IPS-20b (cell line): Measurements from ENCODE around the gene PLA2G4D.

ENCODE experiments used
- H3K27ac ChIP-seq: one replicate; pipeline ENCODE4 v1.5.1; 2013; ENCODE audit warnings: low read length
- H3K27me3 ChIP-seq: 2 replicates; pipeline ENCODE4 v1.6.1; 2013; ENCODE audit warnings: mild to moderate bottlenecking, low read length, inconsistent platforms; ENCODE audit not compliant: insufficient read depth
- H3K36me3 ChIP-seq: 2 replicates; pipeline ENCODE4 v1.6.1; 2013; ENCODE audit warnings: low read depth, mild to moderate bottlenecking, inconsistent platforms, low read length, moderate library complexity; ENCODE audit not compliant: insufficient read depth
- H3K4me1 ChIP-seq: 2 replicates; pipeline ENCODE4 v1.6.1; 2013; ENCODE audit warnings: mild to moderate bottlenecking, control low read depth, inconsistent platforms, low read length, moderate library complexity; ENCODE audit not compliant: insufficient read depth
- H3K4me3 ChIP-seq: 2 replicates; pipeline ENCODE4 v1.5.1; 2013; ENCODE audit warnings: mild to moderate bottlenecking, low read length, inconsistent platforms
- H3K9ac ChIP-seq: 2 replicates; pipeline ENCODE4 v1.6.1; 2013; ENCODE audit warnings: low read depth, mild to moderate bottlenecking, inconsistent platforms, low read length, moderate library complexity
- H3K9me3 ChIP-seq: 2 replicates; pipeline ENCODE4 v1.6.1; 2013; ENCODE audit warnings: mild to moderate bottlenecking, low read depth, low read length, inconsistent platforms; ENCODE audit not compliant: insufficient read depth

PLA2G4D gene

DNA sequence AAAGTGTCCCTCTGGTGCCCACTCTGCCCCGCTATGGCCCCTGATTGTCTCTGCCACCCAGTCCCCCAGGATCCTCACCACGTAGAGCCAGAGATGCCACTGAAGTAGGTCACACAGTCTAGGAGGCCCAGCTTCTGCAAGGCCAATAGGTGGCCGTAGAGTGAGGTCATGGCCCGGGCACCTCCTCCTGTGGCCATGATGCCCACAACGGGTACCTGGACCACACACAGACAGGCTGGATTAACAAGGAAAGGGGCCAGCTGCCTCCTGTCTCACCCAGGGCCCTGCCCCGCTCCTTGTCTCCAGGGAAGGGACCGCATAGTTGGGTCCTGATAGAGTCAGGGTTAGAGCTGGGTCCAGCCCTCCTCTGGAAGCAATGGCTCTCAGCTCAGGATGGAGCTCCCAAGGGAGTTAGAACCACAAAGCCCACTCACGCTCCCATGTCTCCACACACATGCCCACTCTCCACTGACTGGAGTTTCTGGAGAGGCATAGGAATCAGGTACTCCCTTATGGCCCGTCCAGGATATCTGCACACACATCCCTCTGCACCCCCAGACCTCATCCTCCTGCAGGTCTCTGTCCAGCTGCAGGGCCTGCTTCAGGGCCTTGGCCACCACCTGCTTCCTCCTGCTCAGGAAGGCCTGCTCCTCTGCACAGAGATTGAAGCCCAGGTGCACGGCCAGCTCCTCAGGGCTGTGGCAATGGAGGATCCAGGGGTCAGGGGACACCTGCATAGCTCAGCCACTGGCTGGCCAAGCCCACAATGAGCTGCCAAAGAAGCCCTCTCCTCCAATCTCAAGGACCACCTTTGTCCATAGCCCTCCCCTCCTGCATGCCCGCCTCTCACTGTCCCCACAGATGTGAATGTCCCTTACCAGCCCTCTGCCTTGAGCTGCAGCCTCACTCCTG is 13.2 kb downstream of the PLA2G4D start:
- no peak overlapping the region for H3K9ac ChIP-seq
- no peaks in the 10 kb centered on the region for H3K36me3 ChIP-seq
- H3K4me1 ChIP-seq: peaks cover 8% of the 10 kb centered on the region; the same call in 1 of the 2 replicates
- no peak overlapping the region for H3K27ac ChIP-seq
- H3K27me3 ChIP-seq: no peaks in the 10 kb centered on the region
- no peak overlapping the region for H3K4me3 ChIP-seq
- no peaks in the 10 kb centered on the region for H3K9me3 ChIP-seq

DNA sequence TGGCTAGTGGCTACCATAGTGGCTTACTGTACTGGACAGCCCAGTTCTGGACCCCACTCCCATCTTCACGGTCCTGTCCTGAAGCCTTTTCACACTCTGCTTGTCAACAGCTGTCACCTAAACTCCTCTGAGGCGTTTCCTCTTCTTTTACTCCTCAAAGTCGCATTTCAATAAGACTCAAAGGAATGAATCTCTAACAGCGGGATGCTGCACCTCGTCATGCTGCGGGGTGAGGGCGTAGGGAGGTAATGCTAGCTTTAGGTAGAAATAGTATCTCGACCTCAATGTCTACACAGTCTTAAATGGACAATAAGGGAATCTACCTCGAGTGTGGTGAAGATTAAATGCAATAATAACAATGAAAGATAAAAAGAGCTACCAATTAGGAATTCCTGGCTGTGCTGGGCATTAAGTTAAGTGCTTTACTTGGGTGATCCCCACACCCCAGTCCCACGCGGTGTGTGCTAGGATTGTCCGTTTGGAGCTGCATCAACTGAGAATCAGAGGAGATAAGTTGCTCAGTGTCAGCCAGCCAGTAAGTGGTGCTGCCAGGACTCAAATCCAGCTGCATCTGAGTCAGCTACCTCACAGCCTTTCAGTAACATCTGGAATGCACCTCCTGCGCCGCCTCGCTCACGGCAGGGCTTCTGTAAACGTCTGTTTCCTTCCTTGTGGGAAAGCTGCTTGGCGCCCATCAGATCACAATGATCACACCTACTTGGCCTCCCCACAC is 14.0 kb downstream of the PLA2G4D start:
- H3K4me1 ChIP-seq: peaks cover 8% of the 10 kb centered on the region; the same call in 1 of the 2 replicates
- H3K27me3 ChIP-seq: no peaks in the 10 kb centered on the region
- no peaks in the 10 kb centered on the region for H3K36me3 ChIP-seq

DNA sequence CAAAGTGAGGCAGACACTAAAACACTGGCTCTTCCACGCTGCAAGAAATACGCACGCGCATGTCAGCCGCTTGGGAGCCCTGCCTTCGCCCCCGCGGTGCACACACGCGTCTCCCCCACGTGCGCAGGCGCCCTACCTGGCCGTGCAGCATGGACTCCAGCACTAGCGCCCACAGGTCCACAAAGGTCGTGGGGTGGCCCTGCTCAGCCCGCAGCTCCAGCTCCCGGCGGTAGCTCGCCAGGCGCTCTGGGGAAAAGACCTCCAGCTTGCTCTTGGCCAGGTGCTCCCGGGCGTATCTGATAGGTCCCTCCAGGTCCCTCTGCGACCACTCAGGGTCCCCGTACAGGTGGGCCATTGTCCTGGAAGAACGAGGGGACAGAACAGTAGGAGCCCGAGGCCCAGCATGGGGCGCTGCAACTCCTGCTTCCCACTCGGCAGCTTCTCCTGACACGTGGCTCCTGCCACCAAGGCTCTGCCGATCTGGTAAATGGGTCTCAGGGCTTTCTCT is 14.9 kb downstream of the PLA2G4D start:
- Histone ChIP-seq H3K27ac (no peak overlapping the region), H3K27me3 (no peaks in the 10 kb centered on the region), H3K4me1 (peaks cover 8% of the 10 kb centered on the region; the same call in 1 of the 2 replicates), H3K4me3 (no peak overlapping the region), H3K9me3 (no peaks in the 10 kb centered on the region), H3K36me3 (no peaks in the 10 kb centered on the region), H3K9ac (no peak overlapping the region)

More for the DNA sequence above, 14.0 kb downstream of the PLA2G4D start:
- H3K9me3 ChIP-seq: no peaks in the 10 kb centered on the region
- H3K9ac ChIP-seq: no peak overlapping the region
- peak overlapping the region; percentile 24; the same call in 1 of the 2 replicates for H3K4me3 ChIP-seq
- H3K27ac ChIP-seq: no peak overlapping the region

- Histone ChIP-seq H3K4me3 (no peak overlapping the region), H3K27me3 (no peaks in the 10 kb centered on the region), H3K27ac (no peak overlapping the region), H3K9ac (no peak overlapping the region), H3K36me3 (no peaks in the 10 kb centered on the region), H3K9me3 (no peaks in the 10 kb centered on the region), H3K4me1 (peaks cover 8% of the 10 kb centered on the region; the same call in 1 of the 2 replicates)
These were observed 15.5 kb downstream of the PLA2G4D start for GRCh38 chr15:42078903-42079302.

GRCh38 chr15:42077689-42078088 is 16.7 kb downstream of the PLA2G4D start:
- Histone ChIP-seq H3K4me3 (no peak overlapping the region), H3K9me3 (no peaks in the 10 kb centered on the region), H3K9ac (no peak overlapping the region), H3K27ac (no peak overlapping the region), H3K36me3 (no peaks in the 10 kb centered on the region), H3K27me3 (no peaks in the 10 kb centered on the region), H3K4me1 (peaks cover 8% of the 10 kb centered on the region; the same call in 1 of the 2 replicates)

DNA sequence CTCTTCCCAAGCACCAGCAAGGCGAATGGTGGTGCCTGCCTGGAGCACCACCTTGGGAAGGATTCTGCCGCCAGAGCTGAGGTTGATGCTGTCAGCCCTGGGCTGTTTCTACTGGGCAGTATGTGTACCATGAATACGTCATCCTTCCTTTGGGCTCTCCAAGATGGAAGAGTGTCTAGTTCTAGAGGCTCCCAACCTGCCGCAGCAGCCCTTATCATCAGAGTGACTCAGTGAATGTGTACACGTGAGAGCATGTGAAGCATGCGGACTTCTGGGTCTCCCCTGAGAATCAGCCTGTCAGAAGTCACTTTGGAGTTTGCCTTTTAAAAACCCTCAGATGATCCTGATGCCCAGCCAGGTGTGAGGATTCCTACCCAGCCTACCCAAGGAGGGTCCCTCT is 20.9 kb downstream of the PLA2G4D start:
- 0 out of 2 replicates have a peak, but pooled peaks cover 2% of the 10 kb centered on the region for H3K4me1 ChIP-seq
- H3K9ac ChIP-seq: no peak overlapping the region
- H3K27ac ChIP-seq: no peak overlapping the region
- no peaks in the 10 kb centered on the region for H3K36me3 ChIP-seq
- no peaks in the 10 kb centered on the region for H3K27me3 ChIP-seq
- no peak overlapping the region for H3K4me3 ChIP-seq
- no peaks in the 10 kb centered on the region for H3K9me3 ChIP-seq

GRCh38 chr15:42072141-42072685 is 22.1 kb downstream of the PLA2G4D start:
- H3K27ac ChIP-seq: no peak overlapping the region
- H3K9me3 ChIP-seq: no peaks in the 10 kb centered on the region
- H3K9ac ChIP-seq: no peak overlapping the region
- no peaks in the 10 kb centered on the region for H3K27me3 ChIP-seq
- H3K4me3 ChIP-seq: no peak overlapping the region
- no peaks in the 10 kb centered on the region for H3K36me3 ChIP-seq
- no peaks in the 10 kb centered on the region for H3K4me1 ChIP-seq

GRCh38 chr15:42071717-42072116 is 22.6 kb downstream of the PLA2G4D start:
- no peaks in the 10 kb centered on the region for H3K27me3 ChIP-seq
- H3K9me3 ChIP-seq: no peaks in the 10 kb centered on the region
- no peak overlapping the region for H3K9ac ChIP-seq
- H3K36me3 ChIP-seq: no peaks in the 10 kb centered on the region
- H3K27ac ChIP-seq: no peak overlapping the region
- no peaks in the 10 kb centered on the region for H3K4me1 ChIP-seq
- H3K4me3 ChIP-seq: no peak overlapping the region

DNA sequence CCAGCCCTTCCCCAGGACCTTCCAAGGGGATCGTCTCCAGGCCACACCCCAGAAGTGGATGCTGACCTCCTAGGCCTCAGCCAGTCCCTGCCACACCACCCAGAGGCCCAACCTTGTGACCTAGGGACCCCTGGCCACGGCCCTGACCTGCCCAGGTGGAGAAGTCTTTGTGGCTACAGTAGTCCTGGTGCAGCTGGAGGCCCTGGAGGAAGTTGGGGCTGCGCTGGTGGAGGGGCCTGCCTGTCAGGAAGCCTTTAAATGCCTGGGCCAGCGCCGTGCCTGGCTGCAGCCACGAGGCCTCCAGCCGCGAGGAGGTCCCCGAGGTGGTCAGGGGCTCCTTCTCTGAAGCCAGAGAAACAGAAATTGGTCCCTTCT is 23.4 kb downstream of the PLA2G4D start:
- no peak overlapping the region for H3K27ac ChIP-seq
- H3K9me3 ChIP-seq: no peaks in the 10 kb centered on the region

DNA sequence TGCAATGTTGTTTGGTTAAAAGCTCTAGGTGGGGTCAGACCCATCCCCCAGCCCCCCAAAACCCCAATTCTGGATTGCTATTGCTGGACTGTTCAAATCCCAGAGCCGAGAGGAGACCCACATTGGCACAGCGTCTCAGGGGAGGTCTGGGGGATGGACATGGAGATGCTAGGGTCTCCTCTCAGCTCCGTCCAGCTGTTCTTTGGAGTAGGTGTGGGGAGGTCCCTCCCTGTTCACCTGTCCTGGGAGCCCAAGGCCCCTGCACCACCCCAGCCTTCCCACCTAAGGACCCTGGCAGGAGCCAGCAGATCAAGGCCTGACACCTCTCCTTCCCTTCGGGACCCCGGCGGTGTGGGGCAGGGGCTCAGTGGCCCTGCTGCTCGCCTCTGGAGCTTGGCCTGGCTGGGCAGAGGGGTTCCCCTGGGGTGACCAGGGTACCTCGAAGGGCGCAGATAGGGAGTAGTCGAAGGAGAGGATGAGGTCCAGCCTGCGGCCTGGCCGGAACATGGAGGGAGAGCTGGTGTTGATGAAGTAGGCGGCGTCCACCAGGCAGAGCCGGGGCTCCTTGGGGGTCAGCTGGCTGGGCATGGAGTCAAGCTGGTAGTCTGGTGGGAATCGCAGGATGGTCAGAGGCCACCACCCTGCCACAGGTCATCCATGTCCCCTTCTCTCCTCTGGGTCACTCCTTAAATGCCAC is 23.9 kb downstream of the PLA2G4D start:
- H3K4me3 ChIP-seq: no peak overlapping the region
- H3K36me3 ChIP-seq: no peaks in the 10 kb centered on the region
- H3K4me1 ChIP-seq: no peaks in the 10 kb centered on the region
- no peak overlapping the region for H3K27ac ChIP-seq
- no peaks in the 10 kb centered on the region for H3K9me3 ChIP-seq
- H3K27me3 ChIP-seq: no peaks in the 10 kb centered on the region
- no peak overlapping the region for H3K9ac ChIP-seq

More for the DNA sequence above, 23.4 kb downstream of the PLA2G4D start:
- no peak overlapping the region for H3K9ac ChIP-seq
- no peaks in the 10 kb centered on the region for H3K27me3 ChIP-seq
- no peaks in the 10 kb centered on the region for H3K36me3 ChIP-seq
- no peaks in the 10 kb centered on the region for H3K4me1 ChIP-seq
- H3K4me3 ChIP-seq: no peak overlapping the region
